Mesenchymal stem cell (in vitro differentiated cells and primary cell): ENCODE data around the gene ZNF469.

Experiments used
- DNase-seq: peaks from one replicate; pipeline ENCODE4 v3.0.0-alpha.2; 2013
- H2AFZ ChIP-seq: one replicate; pipeline ENCODE4 v1.6.1; 2013; ENCODE audit warnings: low read depth, mild to moderate bottlenecking, control low read depth, inconsistent platforms, low read length, moderate library complexity
- H2AK5ac ChIP-seq: 2 replicates; pipeline ENCODE4 v1.6.1; 2013; ENCODE audit warnings: low read length, moderate library complexity, mild to moderate bottlenecking, inconsistent platforms; ENCODE audit not compliant: severe bottlenecking
- H2BK120ac ChIP-seq: one replicate; pipeline ENCODE4 v1.6.1; 2013; ENCODE audit warnings: low read depth, mild to moderate bottlenecking, inconsistent platforms, low read length, moderate library complexity
- H2BK12ac ChIP-seq, 2 experiments: one replicate each; pipeline ENCODE4 v1.6.1; 2013; ENCODE audit warnings: inconsistent platforms in 2 of 2, low read length in 2 of 2, mild to moderate bottlenecking in 2 of 2, moderate library complexity in 2 of 2, control low read depth in 1 of 2
- H2BK15ac ChIP-seq: one replicate; pipeline ENCODE4 v1.6.1; 2013; ENCODE audit warnings: mild to moderate bottlenecking, low read depth, inconsistent platforms; ENCODE audit not compliant: poor library complexity, severe bottlenecking
- H2BK5ac ChIP-seq: 2 replicates; pipeline ENCODE4 v1.6.1; 2013; ENCODE audit warnings: low read depth, mild to moderate bottlenecking, low read length, control low read depth, inconsistent platforms; ENCODE audit not compliant: poor library complexity, severe bottlenecking
- H3K14ac ChIP-seq, 2 experiments: one replicate each; pipeline ENCODE4 v1.6.1; 2013; ENCODE audit warnings: inconsistent platforms in 2 of 2, low read length in 2 of 2, control low read depth in 1 of 2, mild to moderate bottlenecking in 1 of 2, moderate library complexity in 1 of 2
- H3K18ac ChIP-seq, 2 experiments: one replicate each; pipeline ENCODE4 v1.6.1; 2013; ENCODE audit warnings: inconsistent platforms in 2 of 2, low read length in 2 of 2, control low read depth in 1 of 2, low read depth in 1 of 2, mild to moderate bottlenecking in 1 of 2
- H3K23ac ChIP-seq, 2 experiments: one replicate each; pipeline ENCODE4 v1.6.1; 2013; ENCODE audit warnings: inconsistent platforms in 2 of 2, low read length in 2 of 2, mild to moderate bottlenecking in 2 of 2, moderate library complexity in 2 of 2, control low read depth in 1 of 2
- H3K27ac ChIP-seq: 2 replicates; pipeline ENCODE4 v1.5.1; 2013; ENCODE audit warnings: mild to moderate bottlenecking, moderate library complexity, low read length, control low read depth, inconsistent platforms; ENCODE audit not compliant: poor library complexity, severe bottlenecking
- H3K27me3 ChIP-seq, 2 experiments: 2 replicates each; pipeline versions ENCODE4 v1.6.1 to v1.7.0; 2013; ENCODE audit warnings: low read length in 2 of 2, mild to moderate bottlenecking in 2 of 2, moderate library complexity in 2 of 2, control low read depth in 1 of 2, inconsistent platforms in 1 of 2; ENCODE audit not compliant: control insufficient read depth in 1 of 2, insufficient read depth in 1 of 2
- H3K36me3 ChIP-seq, 2 experiments: 2 replicates each; pipeline versions ENCODE4 v1.6.1 to v1.7.0; 2013; ENCODE audit warnings: low read length in 2 of 2, control low read depth in 1 of 2, inconsistent platforms in 1 of 2, low read depth in 1 of 2, mild to moderate bottlenecking in 1 of 2; ENCODE audit not compliant: insufficient read depth in 2 of 2, control insufficient read depth in 1 of 2
- H3K4ac ChIP-seq, 2 experiments: one replicate each; pipeline ENCODE4 v1.6.1; 2013; ENCODE audit warnings: inconsistent platforms in 2 of 2, low read length in 2 of 2, mild to moderate bottlenecking in 2 of 2, moderate library complexity in 2 of 2, control low read depth in 1 of 2, low read depth in 1 of 2
- H3K4me1 ChIP-seq: 2 replicates; pipeline ENCODE4 v1.6.1; 2013; ENCODE audit warnings: low read depth, low read length, control low read depth; ENCODE audit not compliant: control insufficient read depth, insufficient read depth
- H3K4me2 ChIP-seq: 2 replicates; pipeline ENCODE4 v1.6.1; 2013; ENCODE audit warnings: low read length, mild to moderate bottlenecking, inconsistent platforms; ENCODE audit not compliant: poor library complexity, severe bottlenecking
- H3K4me3 ChIP-seq, 2 experiments: 2 replicates each; pipeline versions ENCODE4 v1.5.1 to v1.7.0; 2013; ENCODE audit warnings: low read length in 2 of 2, mild to moderate bottlenecking in 2 of 2, control low read depth in 1 of 2, low read depth in 1 of 2; ENCODE audit not compliant: insufficient read depth in 1 of 2
- H3K79me1 ChIP-seq: replicated peaks from 2 replicates; pipeline ENCODE4 v1.6.1; 2013; ENCODE audit warnings: mild to moderate bottlenecking, control low read depth, low read length, inconsistent platforms; ENCODE audit not compliant: poor library complexity, severe bottlenecking
- H3K9ac ChIP-seq: 2 replicates; pipeline ENCODE4 v1.7.0; 2013; ENCODE audit warnings: mild to moderate bottlenecking, low read length, moderate library complexity
- H3K9me3 ChIP-seq: 2 replicates; pipeline ENCODE4 v1.7.0; 2013; ENCODE audit warnings: mild to moderate bottlenecking, low read length; ENCODE audit not compliant: control insufficient read depth
- H4K8ac ChIP-seq: one replicate; pipeline ENCODE4 v1.6.1; 2013; ENCODE audit warnings: inconsistent platforms, mild to moderate bottlenecking, low read length, moderate library complexity
- H4K91ac ChIP-seq: one replicate; pipeline ENCODE4 v1.6.1; 2013; ENCODE audit warnings: mild to moderate bottlenecking, low read length, inconsistent platforms
- WGBS: methylation state at CpG from one replicate; pipeline ENCODE4 v1.1.7; 2013; ENCODE audit warnings: mixed read lengths; 5-methylcytosine and 5-hydroxymethylcytosine counted together

Gene ZNF469

GRCh38 chr16:88389621-88390160 lies 6.9 kb downstream of the ZNF469 start:
- Histone ChIP-seq H3K27ac (no peak overlapping the region), H2BK12ac (no peak overlapping the region), H3K4ac (no peak overlapping the region), H4K8ac (no peak overlapping the region), H3K23ac (peak overlapping the region in 1 of 2 experiments; percentile 11), H3K9me3 (no peaks in the 10 kb centered on the region), H2AFZ (no peak overlapping the region), H4K91ac (no peak overlapping the region), H2BK15ac (no peak overlapping the region), H3K9ac (no peak overlapping the region), H3K14ac (no peak overlapping the region), H3K4me1 (peaks cover 17% of the 10 kb centered on the region), H2AK5ac (no peak overlapping the region), H3K79me1 (peaks cover 2% of the 10 kb centered on the region), H3K4me2 (no peak overlapping the region), H3K4me3 (no peak overlapping the region), H3K18ac (no peak overlapping the region), H3K36me3 (peaks cover 13 to 24% of the 10 kb centered on the region in 2 experiments), H2BK120ac (no peak overlapping the region), H3K27me3 (no peaks in the 10 kb centered on the region), H2BK5ac (no peak overlapping the region)
- no peak for DNase-seq
- WGBS = 88% methylated on average over 20 of the region's 20 CpGs

DNA sequence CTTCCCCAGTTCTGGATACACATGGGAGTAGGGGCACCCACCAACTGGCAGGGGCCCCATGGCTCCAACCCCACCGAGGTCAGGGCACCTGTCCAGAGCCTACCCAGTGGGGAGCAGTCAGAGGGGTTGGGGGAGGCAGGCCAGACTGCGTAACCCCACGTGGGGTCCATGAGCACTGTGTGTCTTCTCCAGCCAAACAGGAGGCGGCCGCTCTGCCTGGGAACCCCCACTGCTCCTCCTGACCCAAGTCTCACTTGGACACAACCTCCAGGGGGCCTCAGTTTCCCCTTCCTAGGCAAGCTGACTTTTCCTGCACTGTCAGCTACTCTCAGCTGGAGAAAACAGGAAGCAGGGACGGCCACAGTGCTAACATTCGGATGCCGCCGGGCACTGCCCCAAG lies 7.5 kb downstream of the ZNF469 start:
- no peak for DNase-seq

DNA sequence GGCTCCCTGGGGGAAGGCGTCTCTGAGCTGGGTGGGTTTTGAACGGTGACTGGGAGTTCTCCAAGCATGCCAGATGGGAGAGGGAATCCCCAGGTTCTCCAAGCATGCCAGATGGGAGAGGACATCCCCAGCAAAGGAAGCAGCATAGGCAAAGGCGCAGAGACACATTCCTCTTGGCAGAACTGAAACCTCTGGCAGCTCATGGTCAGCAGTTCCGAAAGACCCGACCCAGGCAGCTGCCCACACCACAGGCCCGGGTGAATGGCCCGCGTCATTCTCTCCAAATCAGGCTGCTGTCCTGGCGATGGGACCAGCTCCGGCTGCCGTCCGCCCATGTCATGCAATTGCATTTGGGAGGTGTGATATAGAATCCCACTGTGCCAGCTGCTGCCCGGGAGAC lies 8.0 kb downstream of the ZNF469 start:
- peaks cover 13 to 24% of the 10 kb centered on the region in 2 experiments for H3K36me3 ChIP-seq
- H3K79me1 ChIP-seq = peaks cover 1% of the 10 kb centered on the region
- no peak overlapping the region for H3K9ac ChIP-seq
- no peak overlapping the region for H3K27ac ChIP-seq
- no peaks in the 10 kb centered on the region for H3K9me3 ChIP-seq
- no peak overlapping the region for H2BK12ac ChIP-seq
- no peak overlapping the region for H3K14ac ChIP-seq
- no peak overlapping the region for H3K4ac ChIP-seq
- no peak overlapping the region for H4K91ac ChIP-seq
- H3K27me3 ChIP-seq = no peaks in the 10 kb centered on the region
- H4K8ac ChIP-seq = no peak overlapping the region
- DNase-seq = no peak
- no peak overlapping the region for H2BK5ac ChIP-seq
- WGBS = 96% methylated on average over 13 of the region's 13 CpGs
- H3K4me1 ChIP-seq = peaks cover 16% of the 10 kb centered on the region
- no peak overlapping the region for H2BK15ac ChIP-seq
- H3K4me3 ChIP-seq = no peak overlapping the region
- no peak overlapping the region for H3K23ac ChIP-seq
- H2AK5ac ChIP-seq = no peak overlapping the region
- H3K18ac ChIP-seq = no peak overlapping the region
- H2BK120ac ChIP-seq = no peak overlapping the region
- H3K4me2 ChIP-seq = no peak overlapping the region
- no peak overlapping the region for H2AFZ ChIP-seq

More for the DNA sequence above, 7.5 kb downstream of the ZNF469 start:
- Histone ChIP-seq H3K9me3 (no peaks in the 10 kb centered on the region), H3K4ac (no peak overlapping the region), H4K8ac (no peak overlapping the region), H3K4me1 (peaks cover 16% of the 10 kb centered on the region), H3K4me2 (no peak overlapping the region), H3K9ac (no peak overlapping the region), H2AFZ (no peak overlapping the region), H3K79me1 (peaks cover 1% of the 10 kb centered on the region), H2BK5ac (no peak overlapping the region), H2BK15ac (no peak overlapping the region), H3K27ac (no peak overlapping the region), H2BK120ac (no peak overlapping the region), H3K18ac (no peak overlapping the region), H3K23ac (no peak overlapping the region), H2AK5ac (no peak overlapping the region), H2BK12ac (no peak overlapping the region), H3K27me3 (no peaks in the 10 kb centered on the region), H3K14ac (no peak overlapping the region), H4K91ac (no peak overlapping the region), H3K4me3 (no peak overlapping the region), H3K36me3 (peaks cover 13 to 24% of the 10 kb centered on the region in 2 experiments)
- 91% methylated on average over 9 of the region's 9 CpGs for WGBS

GRCh38 chr16:88391144-88391850 lies 8.5 kb downstream of the ZNF469 start:
- H3K4me3 ChIP-seq = no peak overlapping the region
- no peak overlapping the region for H3K18ac ChIP-seq
- no peak overlapping the region for H2BK12ac ChIP-seq
- H4K8ac ChIP-seq = no peak overlapping the region
- H3K27me3 ChIP-seq = no peaks in the 10 kb centered on the region
- H2AK5ac ChIP-seq = no peak overlapping the region
- 91% methylated on average over 17 of the region's 17 CpGs for WGBS
- no peak overlapping the region for H2BK5ac ChIP-seq
- H3K79me1 ChIP-seq = peaks cover 1% of the 10 kb centered on the region
- no peaks in the 10 kb centered on the region for H3K9me3 ChIP-seq
- no peak overlapping the region for H2BK120ac ChIP-seq
- no peak overlapping the region for H3K23ac ChIP-seq
- H3K27ac ChIP-seq = no peak overlapping the region
- H3K9ac ChIP-seq = no peak overlapping the region
- H3K14ac ChIP-seq = no peak overlapping the region
- H3K36me3 ChIP-seq = peaks cover 13 to 23% of the 10 kb centered on the region in 2 experiments
- no peak overlapping the region for H3K4me2 ChIP-seq
- no peak overlapping the region for H2AFZ ChIP-seq
- H3K4me1 ChIP-seq = peaks cover 16% of the 10 kb centered on the region
- H3K4ac ChIP-seq = no peak overlapping the region
- H4K91ac ChIP-seq = no peak overlapping the region
- no peak overlapping the region for H2BK15ac ChIP-seq
- DNase-seq = no peak
